NCI-H2081 (cell line): ENCODE measurements around the gene CSRP1.
"Not testable (repeated sequence)": the region's sequence is repeated elsewhere in the genome, so short reads cannot be mapped to it uniquely, and the experiment has no call there.

Source experiments
- DNase-seq, 2 experiments: peaks; one replicate each; lab custom pipeline; 2025; lab: John Stamatoyannopoulos, UW

The CSRP1 gene

GRCh38 chr1:201506557-201507359 lies at the start of gene CSRP1:
Gene CSRP1, minus strand, starts transcription at chr1:201507123. Its CDS starts 10,820 bp downstream, at chr1:201496303.
- peak; percentile 76 to 91 for DNase-seq

- DNase-seq, result no peak
These were observed 48.6 kb upstream of the CSRP1 start for GRCh38 chr1:201555593-201555945.

- DNase-seq, result no peak
These were observed 48.1 kb upstream of the CSRP1 start for GRCh38 chr1:201554789-201555592.

- no peak for DNase-seq
These were observed 47.3 kb upstream of the CSRP1 start for GRCh38 chr1:201554190-201554600.

- no peak for DNase-seq
These were observed 46.7 kb upstream of the CSRP1 start for GRCh38 chr1:201553496-201554189.

DNA sequence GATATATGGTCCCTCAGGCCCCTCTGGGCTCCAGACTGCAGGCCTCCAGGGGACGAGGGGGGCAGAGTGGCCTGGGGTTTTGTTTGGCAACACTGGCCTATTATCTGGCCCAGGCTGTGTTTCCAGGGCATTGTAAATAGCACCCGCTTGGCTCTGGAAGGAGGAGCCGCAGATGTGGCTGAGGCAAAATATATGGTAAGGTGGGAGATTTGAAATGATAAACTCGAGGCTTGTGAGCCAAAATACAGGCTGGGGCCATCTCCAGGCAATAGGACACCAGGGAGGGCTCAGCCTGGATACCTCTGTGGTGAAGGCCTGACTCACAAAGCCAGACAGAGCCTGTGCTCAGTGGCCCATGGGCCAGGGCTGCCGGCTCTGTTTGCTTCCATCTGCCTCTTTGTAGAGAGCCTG lies 46.0 kb upstream of the CSRP1 start:
- DNase-seq, result no peak

- no peak for DNase-seq
These were observed 45.2 kb upstream of the CSRP1 start for GRCh38 chr1:201551877-201552731.

GRCh38 chr1:201551096-201551495 lies 44.2 kb upstream of the CSRP1 start:
- no peak for DNase-seq

- DNase-seq, result not testable (repeated sequence)
These were observed 42.6 kb upstream of the CSRP1 start for GRCh38 chr1:201549522-201549921.

GRCh38 chr1:201545851-201546492 lies 39.0 kb upstream of the CSRP1 start:
- peak in 1 of 2 experiments; percentile 38 for DNase-seq

DNA sequence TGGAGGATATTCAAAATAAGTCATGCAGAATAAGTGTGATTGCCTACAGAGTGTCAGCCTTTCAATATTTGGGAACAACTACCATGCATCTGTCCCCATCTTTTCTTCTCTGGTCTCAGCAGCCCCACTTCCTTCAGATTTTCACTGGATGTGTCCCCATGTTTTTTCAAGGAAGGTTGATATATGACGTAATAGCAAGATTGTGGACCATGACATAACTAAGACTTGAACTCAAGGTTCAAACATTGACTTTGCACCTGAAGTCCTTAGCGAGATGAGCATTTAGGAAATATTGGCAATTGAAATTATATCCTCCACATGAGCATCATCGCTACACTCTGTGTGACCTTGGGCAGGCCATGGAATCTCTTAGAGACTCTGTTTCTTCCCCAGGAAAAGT lies 37.8 kb upstream of the CSRP1 start:
- no peak for DNase-seq

- no peak for DNase-seq
These were observed 37.1 kb upstream of the CSRP1 start for GRCh38 chr1:201543871-201544642.

DNA sequence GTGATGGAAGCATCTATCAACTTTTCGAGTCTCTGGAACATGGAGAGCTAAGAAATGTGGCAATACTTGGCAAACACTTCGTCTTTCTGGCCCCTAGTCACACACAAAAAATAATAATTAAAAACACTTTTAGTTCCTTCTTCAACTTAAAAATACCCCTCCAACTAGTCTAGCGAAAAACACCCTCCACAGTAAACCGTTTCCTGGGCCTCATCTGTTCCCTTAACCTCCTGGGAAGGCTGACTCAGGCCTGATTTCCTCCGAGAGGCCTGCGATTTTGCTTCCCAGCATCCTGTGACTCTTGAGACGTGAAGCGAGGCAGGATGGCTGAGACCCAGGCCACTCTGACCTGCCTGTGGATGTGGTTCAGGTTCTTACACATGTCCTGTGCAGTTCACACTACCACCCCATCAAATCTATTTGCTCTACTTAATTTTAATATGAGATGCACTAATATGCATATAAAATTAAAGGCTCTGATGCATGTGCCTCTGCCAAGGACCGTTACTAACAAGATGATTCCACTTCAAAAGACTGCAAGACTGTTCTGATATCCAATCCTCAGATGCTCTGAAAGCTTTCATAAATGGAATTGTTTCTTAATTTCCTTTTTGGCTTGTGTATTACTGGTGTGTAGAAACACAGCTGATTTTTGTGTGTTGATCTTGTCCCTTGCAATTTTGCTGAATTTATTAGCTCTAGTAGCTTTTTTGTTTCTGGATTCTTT lies 35.5 kb upstream of the CSRP1 start:
- DNase-seq, result no peak

GRCh38 chr1:201540846-201541735 lies 34.2 kb upstream of the CSRP1 start:
- DNase-seq, result no peak

DNA sequence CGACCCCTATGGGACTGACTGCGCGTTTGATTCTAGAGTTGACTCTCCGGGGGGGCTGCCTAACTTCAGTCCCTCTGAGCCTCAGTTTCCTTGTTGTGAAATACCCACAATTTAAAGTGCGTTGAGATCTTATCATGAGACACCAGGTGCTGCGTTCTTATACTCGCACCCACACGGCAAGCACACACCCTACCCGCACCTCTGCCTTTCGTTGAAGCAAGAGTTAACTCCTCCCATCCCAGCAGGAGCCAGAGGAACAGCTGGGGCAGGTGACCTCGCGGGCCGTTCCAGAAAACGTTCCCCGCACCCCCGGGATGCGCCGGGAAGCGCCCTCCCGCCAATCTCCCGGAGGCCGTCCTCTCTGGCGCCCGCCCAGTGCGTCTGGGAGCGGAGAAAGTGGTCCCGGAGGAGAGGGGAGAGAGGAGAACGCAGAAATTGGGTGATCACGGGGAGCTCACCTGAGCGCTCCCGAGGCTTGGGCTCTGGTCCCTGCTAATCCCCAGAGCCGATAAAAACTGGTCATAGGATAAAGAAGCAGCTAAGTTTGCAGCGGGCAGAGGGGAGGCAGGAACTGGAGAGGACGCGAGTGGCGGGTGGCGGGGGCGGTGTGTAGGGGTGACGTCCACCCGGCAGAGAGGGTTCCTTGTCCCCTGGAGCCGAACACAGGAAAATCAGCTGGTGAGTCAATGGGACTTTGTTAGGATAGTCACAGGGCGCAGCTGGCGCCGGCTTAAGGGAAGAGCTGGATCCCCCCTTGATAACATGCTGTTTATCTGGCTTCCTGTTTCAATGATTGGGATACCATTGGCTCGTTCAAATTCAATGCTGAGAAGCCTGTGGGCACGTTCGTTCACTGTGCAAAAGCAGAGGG lies 32.9 kb upstream of the CSRP1 start:
- DNase-seq, result peak; percentile 42 to 74

DNA sequence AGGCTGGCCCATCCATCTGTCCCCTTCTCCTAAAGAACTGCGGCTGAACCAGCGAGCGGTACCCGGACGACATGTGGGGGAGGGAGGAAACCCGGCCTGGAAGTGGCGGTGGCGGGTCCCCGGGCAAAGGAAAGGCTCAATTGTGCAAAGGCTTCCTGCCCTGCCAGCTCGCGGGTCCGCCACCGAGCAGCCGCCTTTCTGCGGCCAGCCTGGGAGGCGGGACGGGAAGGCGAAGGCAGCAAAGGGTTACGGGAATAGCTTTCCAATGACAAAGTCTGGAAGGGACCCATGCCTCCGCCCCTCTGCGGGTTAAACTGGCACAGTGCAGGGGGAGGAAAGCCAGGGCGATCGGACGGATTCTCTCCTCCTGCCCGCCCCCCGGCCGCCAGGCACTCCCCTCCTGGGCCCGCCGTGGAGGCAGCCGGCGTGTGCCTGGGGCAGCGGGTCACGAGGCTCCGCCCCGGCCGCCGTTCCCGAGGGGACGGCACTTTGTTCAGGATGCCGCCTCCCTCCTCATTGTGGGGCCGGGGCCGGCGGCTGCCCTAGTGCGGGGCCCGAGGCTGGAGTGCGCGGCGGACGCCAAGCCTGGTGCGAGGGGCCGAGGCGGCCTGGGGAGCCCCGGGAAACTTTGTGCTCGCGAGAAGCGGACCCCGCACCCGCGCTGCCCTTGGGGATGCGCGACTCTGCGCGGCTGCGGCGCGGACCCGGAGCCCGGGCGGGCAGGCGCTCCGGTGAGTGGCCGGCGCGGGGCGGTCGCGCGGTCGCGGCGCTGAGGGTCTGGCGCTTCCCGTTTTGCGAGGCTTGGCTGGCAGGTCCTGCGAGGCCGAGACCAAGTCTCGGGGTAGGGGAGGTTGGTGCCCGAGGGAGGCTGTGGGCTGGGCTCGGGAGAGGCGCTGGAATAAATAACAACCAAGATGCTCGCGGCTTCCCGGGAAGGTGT lies 32.0 kb upstream of the CSRP1 start, which contains the start of gene NAV1:
TSS of gene NAV1 (plus strand) at position 516 of the 940 bp plus-strand sequence. CDS start 83,758 bp downstream, outside the sequence.
- DNase-seq, result peak; percentile 55 to 64
